HepG2 (cell line): ENCODE data around the gene GNAI2. TPM values are rescaled to one million over a fixed set of nuclear protein-coding genes. Genes with fewer than 3 reads are reported as not detected.
A peak's percentile ranks its signal among the peaks of the same experiment; 100 is the strongest.

Experiments used
- DNMT3B ChIP-seq: conservative IDR thresholded peaks from 2 replicates; pipeline ENCODE4 v1.6.1; 2016; ENCODE audit warnings: missing biosample characterization, control low read depth
- EHMT2 ChIP-seq: fragments of 200-600 bp; sonication (generic); IDR thresholded peaks from 2 replicates; pipeline ENCODE4 v1.7.0; 2017; ENCODE audit warnings: antibody characterized with exemption, low read depth, low read length, borderline replicate concordance
- JUN ChIP-seq: sonication (generic); formaldehyde crosslinking; IDR thresholded peaks from 2 replicates; pipeline ENCODE4 v1.4.0; 2020; ENCODE audit warnings: mild to moderate bottlenecking, missing genetic modification reagents
- MXD3 ChIP-seq: IDR thresholded peaks from 2 replicates; pipeline ENCODE4 v1.6.1; 2016; ENCODE audit warnings: mild to moderate bottlenecking, missing biosample characterization, missing genetic modification reagents
- SIN3A ChIP-seq: IDR thresholded peaks from 2 replicates; pipeline ENCODE4 v1.6.1; 2011; ENCODE audit warnings: low read depth, mild to moderate bottlenecking, control low read depth, low read length, borderline replicate concordance
- SOX6 ChIP-seq, 2 experiments: fragments of 450-650 bp in 1 of 2; sonication (generic) in 1 of 2; formaldehyde crosslinking in 1 of 2; IDR thresholded peaks; 2 replicates each; pipeline versions ENCODE4 v1.4.0 to v1.6.1; 2017 to 2020; ENCODE audit warnings: antibody characterized with exemption in 1 of 2, mild to moderate bottlenecking in 1 of 2, missing genetic modification reagents in 1 of 2
- ZBTB4 ChIP-seq: sonication (generic); formaldehyde crosslinking; IDR thresholded peaks from 2 replicates; pipeline ENCODE4 v1.4.0; 2020; ENCODE audit warnings: missing genetic modification reagents, mild to moderate bottlenecking, borderline replicate concordance
- ZFP37 ChIP-seq: sonication (generic); formaldehyde crosslinking; IDR thresholded peaks from 2 replicates; pipeline ENCODE4 v1.4.0; 2020; ENCODE audit warnings: missing genetic modification reagents, borderline replicate concordance
- ZFYVE20 ChIP-seq: sonication (generic); formaldehyde crosslinking; IDR thresholded peaks from 2 replicates; pipeline ENCODE4 v1.8.0; 2023; ENCODE audit warnings: low read depth, mild to moderate bottlenecking, moderate library complexity, missing genetic modification reagents, borderline replicate concordance
- ZMAT5 ChIP-seq: sonication (generic); formaldehyde crosslinking; IDR thresholded peaks from 2 replicates; pipeline ENCODE4 v1.5.0; 2020; ENCODE audit warnings: mild to moderate bottlenecking, low read depth, missing genetic modification reagents, borderline replicate concordance
- ZNF383 ChIP-seq: sonication (generic); formaldehyde crosslinking; IDR thresholded peaks from 2 replicates; pipeline ENCODE4 v1.4.0; 2020; ENCODE audit warnings: missing genetic modification reagents, mild to moderate bottlenecking, borderline replicate concordance
- ZNF501 ChIP-seq: sonication (generic); formaldehyde crosslinking; IDR thresholded peaks from 2 replicates; pipeline ENCODE4 v1.5.1; 2020; ENCODE audit warnings: mild to moderate bottlenecking, moderate library complexity, missing genetic modification reagents
- ZNF652 ChIP-seq: IDR thresholded peaks from 2 replicates; pipeline ENCODE4 v1.6.1; 2016; ENCODE audit warnings: low read depth, borderline replicate concordance
- ZNF7 ChIP-seq: IDR thresholded peaks from 2 replicates; pipeline ENCODE4 v1.6.1; 2016; ENCODE audit warnings: missing biosample characterization, missing genetic modification reagents
- ZNF878 ChIP-seq: sonication (generic); formaldehyde crosslinking; IDR thresholded peaks from 2 replicates; pipeline ENCODE4 v1.8.1; 2023; ENCODE audit warnings: mild to moderate bottlenecking, missing genetic modification reagents, moderate library complexity
- ZSCAN31 ChIP-seq: sonication (generic); formaldehyde crosslinking; IDR thresholded peaks from 2 replicates; pipeline ENCODE4 v1.5.0; 2020; ENCODE audit warnings: low read depth, mild to moderate bottlenecking, missing genetic modification reagents
- polyA plus RNA-seq, 8 experiments: library from polyadenylated mRNA; depleted of rRNA in 3 of 8; stranded (reverse) in 7 of 8; unstranded in 1 of 8; fragments of >200 nt; fragmentation: Illumina TruSeq in 4 of 8; extraction: Trizol in 4 of 8; gene quantifications; 2 replicates each; pipeline versions ENCODE4 v1.2.1 to v1.2.3, GENCODE V29; 2011 to 2016; ENCODE audit warnings: low read depth in 4 of 8, missing spikeins in 1 of 8, mixed read lengths in 1 of 8; ENCODE audit not compliant: insufficient read depth in 1 of 8
- total RNA-seq, 5 experiments: library from RNA; depleted of rRNA; stranded (reverse); fragments of >200 nt; fragmentation: Illumina TruSeq; extraction: Trizol; gene quantifications; 2 replicates each; pipeline ENCODE4 v1.2.3, GENCODE V29; 2016; ENCODE audit warnings: low read depth in 1 of 5
- TF ChIP-seq, protein P1 (sequence below): sonication (generic); formaldehyde crosslinking; IDR thresholded peaks from 2 replicates; pipeline ENCODE4 v1.4.0; 2020; ENCODE audit warnings: mild to moderate bottlenecking, missing genetic modification reagents
- TF ChIP-seq, protein P2 (sequence below): sonication (generic); formaldehyde crosslinking; IDR thresholded peaks from 2 replicates; pipeline ENCODE4 v1.4.0; 2020; ENCODE audit warnings: mild to moderate bottlenecking, missing genetic modification reagents
- TF ChIP-seq, protein P3 (sequence below): sonication (generic); formaldehyde crosslinking; IDR thresholded peaks from 2 replicates; pipeline ENCODE4 v1.5.1; 2020; ENCODE audit warnings: missing genetic modification reagents, mild to moderate bottlenecking, borderline replicate concordance

The GNAI2 gene
- total and polyA plus RNA-seq, 2 of the 13 experiments (the other 11 are each of a cell fraction or from before 2014, with no cell fraction given): 51.1 to 66.2 TPM

DNA sequence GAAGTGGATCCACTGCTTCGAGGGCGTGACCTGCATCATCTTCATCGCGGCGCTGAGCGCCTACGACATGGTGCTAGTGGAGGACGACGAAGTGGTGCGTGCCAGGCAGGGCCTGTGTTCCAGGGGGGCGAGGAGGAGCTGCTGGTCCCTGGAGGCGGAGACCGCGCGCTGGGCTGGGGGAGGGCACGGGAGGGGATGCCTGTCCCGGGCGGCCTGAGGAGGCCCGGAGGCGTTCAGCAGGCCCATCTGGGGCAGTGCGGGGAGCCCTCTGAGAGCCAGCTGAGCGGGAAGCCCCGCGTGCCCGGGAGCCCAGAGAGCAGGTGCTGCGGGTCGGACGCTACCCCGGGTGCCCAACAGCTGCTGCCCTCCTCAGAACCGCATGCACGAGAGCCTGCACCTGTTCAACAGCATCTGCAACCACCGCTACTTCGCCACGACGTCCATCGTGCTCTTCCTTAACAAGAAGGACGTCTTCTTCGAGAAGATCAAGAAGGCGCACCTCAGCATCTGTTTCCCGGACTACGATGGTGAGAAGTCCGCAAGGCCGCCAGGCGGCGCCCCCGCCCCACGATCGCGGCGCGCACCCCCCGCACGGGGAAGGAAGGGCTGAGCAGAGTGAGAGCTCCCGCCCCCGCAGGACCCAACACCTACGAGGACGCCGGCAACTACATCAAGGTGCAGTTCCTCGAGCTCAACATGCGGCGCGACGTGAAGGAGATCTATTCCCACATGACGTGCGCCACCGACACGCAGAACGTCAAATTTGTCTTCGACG lies 41.7 kb upstream of the GNAI2 start (continued):
- TF ChIP-seq ZBTB4 (CRISPR knock-in tag) (no peak), ZMAT5 (CRISPR knock-in tag) (no peak), MXD3 (CRISPR knock-in tag) (peak; percentile 88), ZNF383 (CRISPR knock-in tag) (peak; percentile 85; the same call in 1 of the 2 replicates), DNMT3B (no peak), ZNF7 (no peak), ZNF501 (peak; percentile 5; the same call in 1 of the 2 replicates), ZNF652 (CRISPR knock-in tag) (no peak), ZFP37 (0 out of 2 replicates have a peak, but pooled peaks have one; percentile 25), ZNF878 (no peak; the same call in 1 of the 2 replicates), JUN (CRISPR knock-in tag) (no peak), SOX6 (IDR thresholded peaks at IDR 0.05) (no peak), SOX6 (CRISPR knock-in tag; IDR thresholded peaks at IDR 0.05) (no peak), EHMT2 (no peak), ZFYVE20 (CRISPR knock-in tag) (no peak), SIN3A (no peak), ZSCAN31 (CRISPR knock-in tag) (no peak; the same call in 1 of the 2 replicates)
- TF ChIP-seq, protein P1, sequence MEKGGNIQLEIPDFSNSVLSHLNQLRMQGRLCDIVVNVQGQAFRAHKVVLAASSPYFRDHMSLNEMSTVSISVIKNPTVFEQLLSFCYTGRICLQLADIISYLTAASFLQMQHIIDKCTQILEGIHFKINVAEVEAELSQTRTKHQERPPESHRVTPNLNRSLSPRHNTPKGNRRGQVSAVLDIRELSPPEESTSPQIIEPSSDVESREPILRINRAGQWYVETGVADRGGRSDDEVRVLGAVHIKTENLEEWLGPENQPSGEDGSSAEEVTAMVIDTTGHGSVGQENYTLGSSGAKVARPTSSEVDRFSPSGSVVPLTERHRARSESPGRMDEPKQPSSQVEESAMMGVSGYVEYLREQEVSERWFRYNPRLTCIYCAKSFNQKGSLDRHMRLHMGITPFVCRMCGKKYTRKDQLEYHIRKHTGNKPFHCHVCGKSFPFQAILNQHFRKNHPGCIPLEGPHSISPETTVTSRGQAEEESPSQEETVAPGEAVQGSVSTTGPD (CRISPR knock-in tag): no peak
- TF ChIP-seq, protein P2, sequence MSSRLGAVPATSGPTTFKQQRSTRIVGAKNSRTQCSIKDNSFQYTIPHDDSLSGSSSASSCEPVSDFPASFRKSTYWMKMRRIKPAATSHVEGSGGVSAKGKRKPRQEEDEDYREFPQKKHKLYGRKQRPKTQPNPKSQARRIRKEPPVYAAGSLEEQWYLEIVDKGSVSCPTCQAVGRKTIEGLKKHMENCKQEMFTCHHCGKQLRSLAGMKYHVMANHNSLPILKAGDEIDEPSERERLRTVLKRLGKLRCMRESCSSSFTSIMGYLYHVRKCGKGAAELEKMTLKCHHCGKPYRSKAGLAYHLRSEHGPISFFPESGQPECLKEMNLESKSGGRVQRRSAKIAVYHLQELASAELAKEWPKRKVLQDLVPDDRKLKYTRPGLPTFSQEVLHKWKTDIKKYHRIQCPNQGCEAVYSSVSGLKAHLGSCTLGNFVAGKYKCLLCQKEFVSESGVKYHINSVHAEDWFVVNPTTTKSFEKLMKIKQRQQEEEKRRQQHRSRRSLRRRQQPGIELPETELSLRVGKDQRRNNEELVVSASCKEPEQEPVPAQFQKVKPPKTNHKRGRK (CRISPR knock-in tag): no peak
- TF ChIP-seq, protein P3, sequence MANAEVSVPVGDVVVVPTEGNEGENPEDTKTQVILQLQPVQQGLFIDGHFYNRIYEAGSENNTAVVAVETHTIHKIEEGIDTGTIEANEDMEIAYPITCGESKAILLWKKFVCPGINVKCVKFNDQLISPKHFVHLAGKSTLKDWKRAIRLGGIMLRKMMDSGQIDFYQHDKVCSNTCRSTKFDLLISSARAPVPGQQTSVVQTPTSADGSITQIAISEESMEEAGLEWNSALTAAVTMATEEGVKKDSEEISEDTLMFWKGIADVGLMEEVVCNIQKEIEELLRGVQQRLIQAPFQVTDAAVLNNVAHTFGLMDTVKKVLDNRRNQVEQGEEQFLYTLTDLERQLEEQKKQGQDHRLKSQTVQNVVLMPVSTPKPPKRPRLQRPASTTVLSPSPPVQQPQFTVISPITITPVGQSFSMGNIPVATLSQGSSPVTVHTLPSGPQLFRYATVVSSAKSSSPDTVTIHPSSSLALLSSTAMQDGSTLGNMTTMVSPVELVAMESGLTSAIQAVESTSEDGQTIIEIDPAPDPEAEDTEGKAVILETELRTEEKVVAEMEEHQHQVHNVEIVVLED (CRISPR knock-in tag): no peak
